D721Med (cell line): Measurements from ENCODE around the gene CDH13.

Experiments
- DNase-seq: peaks from one replicate; pipeline ENCODE4 v3.0.0; 2011; ENCODE audit warnings: low spot score; ENCODE audit not compliant: insufficient read length
- FAIRE-seq: peaks from 2 replicates; lab custom pipeline; 2011; peaks lifted over from hg19 to GRCh38; lab: Jason Lieb, UNC
- CTCF ChIP-seq: IDR thresholded peaks from 2 replicates; pipeline ENCODE4 v1.5.1; 2012; ENCODE audit warnings: mild to moderate bottlenecking, control low read depth; ENCODE audit not compliant: insufficient read depth; ENCODE audit errors: missing control alignments

The CDH13 gene

GRCh38 chr16:83602761-83603722, 976.3 kb downstream of the CDH13 start:
- no peak for FAIRE-seq
- TF ChIP-seq CTCF: no peak

GRCh38 chr16:83603723-83604570, 977.2 kb downstream of the CDH13 start:
- FAIRE-seq: no peak

More at GRCh38 chr16:83602761-83603722, 976.3 kb downstream of the CDH13 start:
- DNase-seq: no peak

GRCh38 chr16:83606486-83607030, 979.8 kb downstream of the CDH13 start:
- DNase-seq (no peak), FAIRE-seq (no peak)
- no peak for TF ChIP-seq CTCF

More at GRCh38 chr16:83603723-83604570, 977.2 kb downstream of the CDH13 start:
- no peak for DNase-seq
- no peak for TF ChIP-seq CTCF

GRCh38 chr16:83609178-83609577, 982.4 kb downstream of the CDH13 start:
- no peak for TF ChIP-seq CTCF

GRCh38 chr16:83615141-83615952, 988.6 kb downstream of the CDH13 start:
- no peak for DNase-seq
- no peak for FAIRE-seq
- no peak for TF ChIP-seq CTCF

More at GRCh38 chr16:83609178-83609577, 982.4 kb downstream of the CDH13 start:
- DNase-seq (no peak), FAIRE-seq (no peak)

- no peak for FAIRE-seq
These were observed 989.2 kb downstream of the CDH13 start for GRCh38 chr16:83615953-83616350.

More at GRCh38 chr16:83615953-83616350, 989.2 kb downstream of the CDH13 start:
- no peak for DNase-seq
- TF ChIP-seq CTCF: no peak
